HG02870 (cell line): ENCODE data around the gene MARCHF2.

Experiments
- ATAC-seq: cut with Tn5 transposase; IDR thresholded peaks from one replicate; pipeline ENCODE4 v1.9.1; 2021; ENCODE audit warnings: mild to moderate bottlenecking, moderate library complexity; ENCODE audit not compliant: unreplicated experiment

The MARCHF2 gene

DNA sequence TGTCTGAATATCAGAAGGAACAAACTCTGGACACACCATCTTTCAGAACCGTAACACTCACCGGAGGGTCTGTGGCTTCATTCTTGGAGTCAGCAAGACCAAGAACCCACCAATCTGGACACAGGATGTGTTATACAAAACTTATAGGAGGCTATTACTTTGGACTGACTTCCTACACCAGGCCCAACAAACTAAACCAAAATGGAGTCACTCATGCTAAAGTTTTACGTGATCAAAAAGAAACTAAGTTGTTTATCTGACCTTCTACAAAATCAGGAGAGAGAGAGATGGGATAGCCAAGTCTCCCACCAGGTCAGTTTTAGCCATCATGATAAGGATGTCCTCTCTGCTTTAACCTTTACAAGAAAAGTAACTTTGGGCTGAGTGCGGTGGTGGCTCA is 26.1 kb upstream of the MARCHF2 start:
- no peak for ATAC-seq

GRCh38 chr19:8387688-8388611 is 25.2 kb upstream of the MARCHF2 start:
- no peak for ATAC-seq

DNA sequence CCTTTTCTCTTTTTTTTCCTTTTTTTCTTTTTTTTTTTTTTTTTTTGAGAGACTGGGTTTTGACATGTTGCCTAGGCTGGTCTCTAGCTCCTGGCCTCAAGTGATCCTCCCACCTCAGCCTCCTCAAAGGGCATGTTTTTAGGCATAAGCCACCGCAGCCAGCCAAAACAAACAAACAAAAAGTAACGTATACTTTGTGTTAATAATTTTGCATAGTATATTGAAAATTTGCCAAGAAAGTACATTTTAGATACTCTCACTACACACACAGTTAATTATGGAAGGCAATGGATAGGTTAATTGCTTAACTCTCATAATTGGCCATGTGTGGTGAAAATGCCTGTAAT is 24.5 kb upstream of the MARCHF2 start:
- no peak for ATAC-seq

GRCh38 chr19:8389891-8390616 is 23.1 kb upstream of the MARCHF2 start, which contains the start of gene RAB11B:
TSS of gene RAB11B (plus strand) at chr19:8390360. CDS start at chr19:8390417, 57 bp downstream.
- peak; percentile 88 for ATAC-seq

DNA sequence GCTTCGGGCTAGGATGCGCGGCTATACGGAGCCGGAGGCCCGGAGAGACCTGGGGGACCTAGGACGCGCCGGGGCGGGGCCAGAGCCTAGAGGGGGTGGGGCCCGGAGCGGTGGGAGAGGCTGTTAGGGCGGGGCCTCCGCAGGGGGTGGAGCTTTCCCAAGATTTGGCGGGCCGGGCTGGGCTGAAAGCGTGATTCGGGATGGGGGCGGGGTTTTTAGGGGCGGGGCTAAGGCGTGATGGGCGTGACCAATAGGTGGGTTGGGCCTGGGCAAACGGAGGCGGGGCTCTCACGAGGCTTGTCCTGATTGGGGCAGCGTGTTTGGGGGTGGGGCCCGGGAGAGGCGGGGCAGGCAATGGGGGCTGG is 22.5 kb upstream of the MARCHF2 start:
- ATAC-seq: peak; percentile 33

GRCh38 chr19:8391198-8392016 is 21.7 kb upstream of the MARCHF2 start:
- ATAC-seq: no peak

DNA sequence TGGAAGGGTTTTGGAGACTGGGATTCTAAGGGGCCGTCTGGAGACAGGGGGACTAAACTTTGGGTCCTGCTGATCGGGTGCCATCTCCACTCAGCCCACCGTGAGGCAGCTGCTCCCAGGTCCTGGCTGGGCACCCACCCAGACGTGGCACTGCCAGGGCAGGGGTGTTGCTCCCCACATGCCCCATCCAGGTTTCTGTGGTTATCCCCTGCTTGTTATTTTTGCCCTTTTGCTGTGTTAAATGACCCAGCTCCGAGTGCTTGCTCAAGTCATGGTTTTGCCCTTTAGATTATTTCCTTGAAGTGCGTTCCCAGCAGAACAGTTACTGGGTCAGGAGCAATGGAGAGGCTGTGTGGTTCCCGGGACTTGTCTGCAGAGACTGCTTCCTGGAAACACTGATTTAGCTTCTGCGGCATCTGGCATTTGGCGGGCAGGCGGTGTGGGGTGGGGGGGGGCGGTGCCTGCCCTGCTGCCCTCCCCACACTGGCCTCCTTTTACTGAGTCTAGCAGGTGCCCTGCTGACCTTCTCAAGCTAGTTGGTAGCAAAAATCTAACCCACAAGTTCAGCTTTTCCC is 21.0 kb upstream of the MARCHF2 start:
- no peak for ATAC-seq

DNA sequence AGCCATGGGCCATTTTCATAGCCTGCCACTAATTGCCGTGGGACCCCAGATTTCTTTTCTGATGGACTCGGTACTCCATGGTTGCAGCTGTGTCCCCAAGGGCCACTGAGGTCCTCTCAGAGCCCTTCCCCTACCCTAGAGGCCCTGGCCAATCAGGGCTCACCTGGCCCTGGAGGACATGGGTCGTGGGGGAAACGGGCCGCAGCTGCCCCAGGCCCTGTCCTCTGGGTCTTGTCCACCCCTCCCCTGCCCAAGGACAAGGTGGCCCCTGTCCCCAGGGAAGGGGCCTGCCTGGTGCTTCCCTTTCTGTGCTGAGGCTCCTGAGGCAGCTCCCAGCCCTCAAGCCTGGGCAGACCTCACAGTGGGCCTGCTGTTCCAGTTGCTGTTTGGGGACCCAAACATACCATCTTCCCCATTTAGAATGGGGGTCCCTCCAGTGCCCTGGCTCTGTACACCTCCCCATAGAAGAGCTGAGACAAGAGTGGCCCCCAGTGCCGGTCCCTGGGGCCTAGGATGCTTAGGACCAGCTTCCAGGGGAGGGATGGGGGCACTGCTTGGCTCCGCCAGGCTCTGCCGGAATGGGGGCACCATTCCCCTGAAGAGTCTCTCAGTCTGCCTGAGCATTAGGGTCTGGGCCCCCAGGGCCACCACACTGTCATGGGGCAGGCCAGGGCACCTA is 19.8 kb upstream of the MARCHF2 start:
- ATAC-seq: no peak

DNA sequence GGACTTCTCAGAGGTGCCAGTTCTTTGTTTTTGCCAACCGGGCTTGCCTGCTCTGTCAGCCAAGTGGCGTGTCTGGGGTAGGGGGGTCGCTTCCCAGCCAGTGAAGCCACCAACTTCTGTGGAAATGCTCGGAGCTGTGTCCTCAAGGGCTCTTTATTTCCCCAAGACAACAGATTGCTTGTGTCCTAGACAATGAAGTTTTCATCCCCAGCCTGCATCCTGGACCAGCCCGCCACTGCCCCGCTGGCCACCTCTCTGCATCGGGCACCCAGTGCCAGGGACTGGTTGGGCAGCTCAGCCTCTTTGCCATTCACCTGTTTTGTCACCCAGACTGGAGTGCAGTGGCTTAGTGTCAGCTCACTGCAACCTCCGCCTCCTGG is 19.2 kb upstream of the MARCHF2 start:
- no peak for ATAC-seq

DNA sequence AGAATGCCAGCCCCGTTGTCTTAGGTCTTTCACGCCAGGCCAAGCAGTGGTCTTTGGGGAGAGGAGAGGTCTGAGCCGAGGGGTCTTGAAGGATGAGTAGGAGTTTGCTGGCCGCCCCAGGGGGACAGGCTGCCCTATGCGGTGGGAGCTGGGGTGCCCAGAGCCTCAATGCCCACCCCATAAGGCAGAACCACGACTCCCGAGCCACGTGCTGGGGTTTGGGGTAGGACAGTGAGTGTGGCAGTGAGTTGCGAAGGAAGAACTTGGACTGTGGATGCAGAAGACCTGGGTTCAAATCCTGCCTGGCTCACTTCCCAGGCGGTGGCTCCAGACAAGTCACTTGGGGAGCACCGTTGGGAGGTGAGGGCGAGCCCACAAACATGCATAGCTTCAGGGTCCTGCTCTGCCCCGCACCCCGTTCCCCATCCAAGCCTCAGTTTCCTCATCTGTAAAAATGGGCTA is 17.5 kb upstream of the MARCHF2 start:
- ATAC-seq: no peak

DNA sequence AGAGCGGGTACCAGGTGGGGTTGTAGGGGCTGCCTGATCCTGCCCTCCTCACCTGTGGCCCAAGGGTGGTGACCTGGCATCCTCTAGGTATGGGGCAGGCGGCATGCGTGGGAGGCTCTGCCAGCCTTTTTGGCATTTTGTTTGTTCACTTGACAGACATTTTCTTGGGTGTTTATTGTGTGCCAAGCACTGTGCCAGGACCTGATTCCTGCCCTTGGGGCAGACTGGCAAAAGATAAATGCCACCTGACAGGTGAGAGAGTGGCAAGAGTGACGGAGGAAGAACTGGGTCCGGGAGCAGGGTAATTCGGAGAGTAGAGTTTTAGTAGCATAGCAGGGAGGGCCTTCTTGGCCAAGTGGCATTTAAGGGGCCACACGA is 16.9 kb upstream of the MARCHF2 start:
- ATAC-seq: no peak

DNA sequence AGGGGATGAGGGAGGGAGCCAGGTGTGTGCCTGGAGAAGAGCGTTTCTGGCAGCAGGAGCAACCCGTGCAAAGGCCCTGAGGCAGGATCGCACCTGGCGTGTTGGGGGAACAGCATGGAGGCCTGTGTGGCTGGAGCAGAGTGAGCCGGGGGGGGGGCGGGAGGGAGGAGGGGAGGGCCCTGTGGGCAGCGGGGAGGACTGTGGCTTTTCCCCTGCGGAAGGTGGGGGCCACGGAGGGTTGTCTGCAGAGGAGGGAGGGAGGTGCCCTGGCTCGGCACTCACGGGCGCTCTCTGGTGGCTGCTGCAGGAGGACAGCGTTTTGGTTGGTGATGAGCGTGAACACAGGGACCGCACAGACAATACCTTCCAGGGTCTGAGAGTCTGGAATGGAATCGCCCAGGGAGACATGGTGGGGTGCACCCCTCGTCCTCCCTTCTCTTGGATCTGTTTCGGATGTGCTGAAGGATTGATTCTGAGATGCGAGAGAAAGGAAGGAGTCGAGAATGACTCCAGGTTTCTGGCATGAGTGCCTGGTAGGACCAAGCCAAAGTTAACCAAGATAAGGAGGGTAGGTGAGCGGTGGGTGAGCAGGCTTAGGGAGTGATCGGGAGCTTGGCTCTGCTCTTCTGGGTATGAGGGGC is 16.4 kb upstream of the MARCHF2 start:
- no peak for ATAC-seq

- ATAC-seq: no peak
Observed at GRCh38 chr19:8397271-8397670, 15.8 kb upstream of the MARCHF2 start.

- no peak for ATAC-seq
Observed at GRCh38 chr19:8397746-8398310, 15.3 kb upstream of the MARCHF2 start.

DNA sequence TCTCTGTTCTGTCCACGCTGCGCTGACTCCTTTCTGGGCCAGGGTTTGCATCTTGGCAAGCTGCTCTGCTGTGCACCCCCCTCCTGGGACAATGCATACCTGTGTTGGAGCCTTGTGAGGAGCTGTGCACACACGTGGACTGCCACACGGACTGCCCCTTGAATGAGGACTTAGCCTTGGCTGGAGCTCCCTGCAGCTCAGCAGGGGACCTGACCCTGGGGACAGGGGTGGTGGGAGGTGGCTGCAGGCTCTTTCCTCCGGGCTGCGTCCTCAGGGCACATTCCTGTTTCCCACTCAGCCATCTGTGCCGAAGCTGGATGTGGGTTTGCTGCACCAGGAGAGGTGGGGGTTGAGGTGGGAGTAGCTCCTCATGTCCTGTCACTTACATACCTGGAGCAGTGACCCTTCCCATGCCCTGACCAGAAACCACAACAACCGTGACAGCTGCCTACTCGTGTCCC is 14.8 kb upstream of the MARCHF2 start:
- ATAC-seq: no peak

GRCh38 chr19:8399681-8400188 is 13.4 kb upstream of the MARCHF2 start:
- ATAC-seq: no peak

DNA sequence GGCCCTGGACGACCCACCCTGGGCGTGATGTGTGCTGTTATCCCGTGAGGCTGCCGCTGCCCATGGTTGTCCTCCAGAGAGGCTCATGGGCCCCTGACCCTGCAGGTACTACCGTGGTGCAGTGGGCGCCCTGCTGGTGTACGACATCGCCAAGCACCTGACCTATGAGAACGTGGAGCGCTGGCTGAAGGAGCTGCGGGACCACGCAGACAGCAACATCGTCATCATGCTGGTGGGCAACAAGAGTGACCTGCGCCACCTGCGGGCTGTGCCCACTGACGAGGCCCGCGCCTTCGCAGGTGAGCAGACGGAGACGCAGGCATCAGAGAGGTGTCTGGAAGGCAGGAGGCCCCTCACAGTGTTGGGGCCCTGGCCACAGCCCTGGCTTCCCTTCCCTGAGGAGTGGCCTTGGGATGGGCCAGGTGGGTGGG is 11.1 kb upstream of the MARCHF2 start:
- no peak for ATAC-seq

GRCh38 chr19:8403098-8403819 is 9.8 kb upstream of the MARCHF2 start:
- no peak for ATAC-seq

- no peak for ATAC-seq
Observed at GRCh38 chr19:8403820-8404109, 9.3 kb upstream of the MARCHF2 start.
